SJSA1 (cell line): ENCODE measurements around the gene APBB2. TPM values are rescaled to one million over a fixed set of nuclear protein-coding genes. Genes with fewer than 3 reads are reported as not detected.

Experiments used
- DNase-seq, 2 experiments: peaks; one replicate each; pipeline ENCODE4 v3.0.0-alpha.2; 2015 to 2020; ENCODE audit warnings: low spot score in 2 of 2, low read depth in 1 of 2
- H3K27ac ChIP-seq: fragments of 250-450 bp; sonication (Bioruptor Pico); 2 replicates; pipeline ENCODE4 v1.5.1; 2020; ENCODE audit warnings: mild to moderate bottlenecking, moderate library complexity
- H3K27me3 ChIP-seq: fragments of 250-450 bp; sonication (Bioruptor Pico); replicated peaks from 2 replicates; pipeline ENCODE4 v1.5.1; 2020; ENCODE audit warnings: mild to moderate bottlenecking, moderate library complexity
- H3K36me3 ChIP-seq: fragments of 250-450 bp; sonication (Bioruptor Pico); 2 replicates; pipeline ENCODE4 v1.5.1; 2020; ENCODE audit warnings: mild to moderate bottlenecking
- H3K4me1 ChIP-seq: fragments of 250-450 bp; sonication (Bioruptor Pico); replicated peaks from 2 replicates; pipeline ENCODE4 v1.6.1; 2021; ENCODE audit warnings: mild to moderate bottlenecking
- H3K4me3 ChIP-seq: fragments of 250-450 bp; sonication (Bioruptor Pico); 2 replicates; pipeline ENCODE4 v1.5.1; 2020; ENCODE audit warnings: mild to moderate bottlenecking
- H3K9me3 ChIP-seq: fragments of 250-450 bp; sonication (Bioruptor Pico); replicated peaks from 2 replicates; pipeline ENCODE4 v1.5.1; 2020; ENCODE audit warnings: mild to moderate bottlenecking
- total RNA-seq: library from RNA; depleted of rRNA; stranded (reverse); fragments of >200 nt; shearing (Covaris generic); gene quantifications from 2 replicates; pipeline ENCODE4 v1.2.3, GENCODE V29; 2014

APBB2 gene
- total RNA-seq, 1 experiment from 2014 or later = 12.9 TPM

- H3K27me3 ChIP-seq = no peaks in the 10 kb centered on the region
- no peaks in the 10 kb centered on the region for H3K4me1 ChIP-seq
- no peaks in the 10 kb centered on the region for H3K9me3 ChIP-seq
- H3K4me3 ChIP-seq = no peak overlapping the region
- no peak overlapping the region for H3K27ac ChIP-seq
- H3K36me3 ChIP-seq = no peaks in the 10 kb centered on the region
- peak; percentile 45 to 70 for DNase-seq
Measured at GRCh38 chr4:40840985-40841571, 373.3 kb downstream of the APBB2 start.

- Histone ChIP-seq H3K36me3 (no peaks in the 10 kb centered on the region), H3K4me1 (no peaks in the 10 kb centered on the region), H3K9me3 (no peaks in the 10 kb centered on the region), H3K27me3 (no peaks in the 10 kb centered on the region), H3K27ac (no peak overlapping the region), H3K4me3 (no peak overlapping the region)
- no peak for DNase-seq
Measured at GRCh38 chr4:40840255-40840984, 373.9 kb downstream of the APBB2 start.

GRCh38 chr4:40838742-40839141 is 375.6 kb downstream of the APBB2 start:
- Histone ChIP-seq H3K27ac (no peak overlapping the region), H3K27me3 (no peaks in the 10 kb centered on the region)
- DNase-seq = no peak

GRCh38 chr4:40837094-40837870 is 377.1 kb downstream of the APBB2 start:
- no peaks in the 10 kb centered on the region for H3K4me1 ChIP-seq
- H3K4me3 ChIP-seq = no peak overlapping the region
- DNase-seq = no peak
- no peaks in the 10 kb centered on the region for H3K9me3 ChIP-seq
- no peaks in the 10 kb centered on the region for H3K27me3 ChIP-seq
- no peaks in the 10 kb centered on the region for H3K36me3 ChIP-seq
- H3K27ac ChIP-seq = no peak overlapping the region

More at GRCh38 chr4:40838742-40839141, 375.6 kb downstream of the APBB2 start:
- Histone ChIP-seq H3K4me1 (no peaks in the 10 kb centered on the region), H3K36me3 (no peaks in the 10 kb centered on the region), H3K4me3 (no peak overlapping the region), H3K9me3 (no peaks in the 10 kb centered on the region)

GRCh38 chr4:40833212-40833611 is 381.1 kb downstream of the APBB2 start:
- Histone ChIP-seq H3K4me1 (no peaks in the 10 kb centered on the region), H3K36me3 (no peaks in the 10 kb centered on the region), H3K4me3 (no peak overlapping the region), H3K27ac (no peak overlapping the region), H3K9me3 (no peaks in the 10 kb centered on the region), H3K27me3 (no peaks in the 10 kb centered on the region)
- no peak for DNase-seq

- Histone ChIP-seq H3K4me3 (no peak overlapping the region), H3K27me3 (no peaks in the 10 kb centered on the region), H3K36me3 (no peaks in the 10 kb centered on the region), H3K27ac (no peak overlapping the region), H3K9me3 (no peaks in the 10 kb centered on the region), H3K4me1 (no peaks in the 10 kb centered on the region)
- DNase-seq = no peak
Measured at GRCh38 chr4:40832175-40832574, 382.2 kb downstream of the APBB2 start.

- H3K27ac ChIP-seq = no peak overlapping the region
- H3K4me1 ChIP-seq = no peaks in the 10 kb centered on the region
- no peak overlapping the region for H3K4me3 ChIP-seq
- no peaks in the 10 kb centered on the region for H3K27me3 ChIP-seq
- no peaks in the 10 kb centered on the region for H3K36me3 ChIP-seq
- no peak for DNase-seq
- H3K9me3 ChIP-seq = no peaks in the 10 kb centered on the region
Measured at GRCh38 chr4:40831146-40831907, 383.0 kb downstream of the APBB2 start.

GRCh38 chr4:40829586-40829985 is 384.8 kb downstream of the APBB2 start:
- no peak overlapping the region for H3K4me3 ChIP-seq
- no peaks in the 10 kb centered on the region for H3K4me1 ChIP-seq
- DNase-seq = no peak
- no peak overlapping the region for H3K27ac ChIP-seq
- H3K27me3 ChIP-seq = no peaks in the 10 kb centered on the region
- no peaks in the 10 kb centered on the region for H3K9me3 ChIP-seq
- no peaks in the 10 kb centered on the region for H3K36me3 ChIP-seq

GRCh38 chr4:40828661-40829060 is 385.7 kb downstream of the APBB2 start:
- H3K27me3 ChIP-seq = no peaks in the 10 kb centered on the region
- no peaks in the 10 kb centered on the region for H3K4me1 ChIP-seq
- H3K27ac ChIP-seq = no peak overlapping the region
- no peaks in the 10 kb centered on the region for H3K36me3 ChIP-seq
- no peaks in the 10 kb centered on the region for H3K9me3 ChIP-seq
- H3K4me3 ChIP-seq = no peak overlapping the region
- no peak for DNase-seq

- H3K9me3 ChIP-seq = no peaks in the 10 kb centered on the region
- no peaks in the 10 kb centered on the region for H3K36me3 ChIP-seq
- H3K4me1 ChIP-seq = no peaks in the 10 kb centered on the region
- no peak for DNase-seq
- no peaks in the 10 kb centered on the region for H3K27me3 ChIP-seq
- H3K27ac ChIP-seq = no peak overlapping the region
- no peak overlapping the region for H3K4me3 ChIP-seq
Measured at GRCh38 chr4:40827758-40828157, 386.6 kb downstream of the APBB2 start.

- no peak overlapping the region for H3K4me3 ChIP-seq
- no peak overlapping the region for H3K27ac ChIP-seq
- no peaks in the 10 kb centered on the region for H3K4me1 ChIP-seq
- no peaks in the 10 kb centered on the region for H3K36me3 ChIP-seq
- H3K27me3 ChIP-seq = no peaks in the 10 kb centered on the region
- DNase-seq = no peak
- H3K9me3 ChIP-seq = no peaks in the 10 kb centered on the region
Measured at GRCh38 chr4:40826821-40827220, 387.5 kb downstream of the APBB2 start.

- no peak overlapping the region for H3K4me3 ChIP-seq
- no peaks in the 10 kb centered on the region for H3K36me3 ChIP-seq
- H3K27me3 ChIP-seq = no peaks in the 10 kb centered on the region
- no peaks in the 10 kb centered on the region for H3K9me3 ChIP-seq
- no peaks in the 10 kb centered on the region for H3K4me1 ChIP-seq
- H3K27ac ChIP-seq = no peak overlapping the region
- no peak for DNase-seq
Measured at GRCh38 chr4:40825014-40825838, 389.1 kb downstream of the APBB2 start.
